NCI-H774 (cell line): Measurements from ENCODE around the gene SLC23A2.
"Not testable (repeated sequence)": the region's sequence is repeated elsewhere in the genome, so short reads cannot be mapped to it uniquely, and the experiment has no call there.

ENCODE experiments used
- DNase-seq: peaks from one replicate; lab custom pipeline; 2025; lab: John Stamatoyannopoulos, UW

The SLC23A2 gene

DNA sequence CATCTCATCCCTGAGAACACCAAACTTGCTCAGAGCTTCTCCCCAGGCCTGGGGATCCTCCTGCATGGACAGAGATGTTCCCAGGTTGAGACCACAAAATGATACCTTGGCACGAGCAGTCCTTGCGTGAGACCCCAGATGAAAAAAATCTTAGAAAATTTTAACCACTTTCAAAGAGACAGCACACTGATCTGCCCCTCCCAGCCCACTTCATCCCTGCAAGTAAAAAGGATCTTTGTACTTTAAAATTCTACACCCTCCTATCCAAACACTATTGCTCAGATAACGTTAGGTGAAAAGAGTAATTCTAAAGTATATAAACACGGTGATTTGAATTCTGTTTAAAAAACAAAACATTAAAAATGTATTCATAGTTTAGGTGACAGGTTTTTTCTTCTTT, 98.5 kb downstream of the SLC23A2 start:
- no peak for DNase-seq

DNA sequence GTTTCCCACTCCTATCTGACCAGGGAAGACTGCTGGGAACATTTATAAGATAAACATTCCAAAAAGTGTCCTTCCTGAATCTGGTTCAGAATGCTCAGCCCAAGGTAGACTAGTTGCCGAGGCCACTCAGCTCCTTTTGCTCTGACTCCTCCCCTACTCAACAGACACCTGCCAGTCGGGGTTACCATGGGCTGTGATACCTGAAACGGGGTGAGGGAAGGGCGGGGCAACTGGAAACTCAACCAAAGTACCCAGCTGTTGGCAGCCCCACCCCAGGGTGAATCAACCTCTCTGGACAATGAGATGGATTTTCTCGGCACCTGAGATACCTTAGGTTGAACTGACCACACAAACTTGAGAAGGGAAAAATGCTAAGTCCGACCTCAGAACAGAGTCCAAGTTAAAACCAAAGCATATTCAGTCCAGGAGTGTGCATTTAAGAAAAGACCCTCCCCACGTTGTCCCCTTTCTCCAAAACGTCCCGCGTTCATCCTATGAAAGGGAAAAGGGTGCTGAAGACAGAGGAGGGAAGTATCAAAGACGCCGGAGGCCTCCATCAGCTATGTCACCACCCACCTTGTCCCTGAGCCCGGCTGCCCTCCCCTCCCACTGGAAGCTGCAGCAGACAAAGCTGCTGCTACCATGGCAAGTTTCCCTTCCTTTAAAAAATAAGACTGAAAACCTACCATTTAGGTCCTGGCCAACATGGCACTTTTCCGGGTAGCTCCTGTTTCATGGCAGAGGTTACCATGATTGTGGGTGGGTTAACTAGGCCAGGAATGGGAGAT, 100.1 kb downstream of the SLC23A2 start:
- no peak for DNase-seq

GRCh38 chr20:4898282-4899244, 102.7 kb downstream of the SLC23A2 start:
- no peak for DNase-seq

DNA sequence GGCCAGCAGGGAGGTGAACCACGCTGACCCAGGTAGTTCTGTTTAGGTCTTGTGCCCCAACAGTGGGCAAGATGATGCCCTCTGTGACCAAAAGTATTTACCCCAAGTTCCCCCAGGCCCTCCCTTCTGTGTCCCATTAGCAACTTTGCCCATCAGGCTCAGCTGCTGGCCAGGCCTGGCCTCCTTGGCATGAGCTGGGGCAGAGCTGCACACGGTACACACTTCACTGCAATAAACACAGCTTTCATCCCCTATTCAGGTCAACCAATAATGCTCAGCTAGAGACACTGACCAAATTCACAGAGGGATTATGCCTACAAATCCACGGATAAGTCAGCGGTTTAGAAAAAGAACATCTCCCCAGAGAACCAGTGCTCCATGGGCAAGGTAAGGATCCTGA, 103.7 kb downstream of the SLC23A2 start:
- DNase-seq = no peak

DNA sequence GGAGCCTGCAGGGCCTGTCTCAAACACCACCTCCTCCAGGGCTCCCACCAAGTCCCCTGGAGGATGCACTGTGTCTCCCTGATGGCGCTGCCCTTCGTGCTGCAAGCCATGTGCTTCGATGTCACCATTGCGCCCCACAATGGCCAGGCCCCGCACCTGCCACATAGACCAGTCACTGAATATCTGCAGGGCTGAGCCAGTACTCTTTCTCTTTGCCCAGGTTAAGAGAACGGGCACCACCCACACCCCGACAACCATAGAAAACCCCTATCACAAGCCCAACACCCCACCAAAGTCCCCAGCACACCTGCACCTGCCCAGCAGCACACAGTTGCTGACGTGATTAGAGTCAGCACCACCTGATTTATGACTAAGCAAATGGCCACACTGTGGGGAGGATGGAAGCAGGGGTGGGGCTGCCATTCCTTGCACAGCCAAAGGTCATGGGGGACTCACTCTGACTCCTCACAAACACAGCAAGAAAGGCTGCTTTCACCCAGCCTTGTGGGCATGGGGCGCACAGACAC, 104.3 kb downstream of the SLC23A2 start:
- no peak for DNase-seq

DNA sequence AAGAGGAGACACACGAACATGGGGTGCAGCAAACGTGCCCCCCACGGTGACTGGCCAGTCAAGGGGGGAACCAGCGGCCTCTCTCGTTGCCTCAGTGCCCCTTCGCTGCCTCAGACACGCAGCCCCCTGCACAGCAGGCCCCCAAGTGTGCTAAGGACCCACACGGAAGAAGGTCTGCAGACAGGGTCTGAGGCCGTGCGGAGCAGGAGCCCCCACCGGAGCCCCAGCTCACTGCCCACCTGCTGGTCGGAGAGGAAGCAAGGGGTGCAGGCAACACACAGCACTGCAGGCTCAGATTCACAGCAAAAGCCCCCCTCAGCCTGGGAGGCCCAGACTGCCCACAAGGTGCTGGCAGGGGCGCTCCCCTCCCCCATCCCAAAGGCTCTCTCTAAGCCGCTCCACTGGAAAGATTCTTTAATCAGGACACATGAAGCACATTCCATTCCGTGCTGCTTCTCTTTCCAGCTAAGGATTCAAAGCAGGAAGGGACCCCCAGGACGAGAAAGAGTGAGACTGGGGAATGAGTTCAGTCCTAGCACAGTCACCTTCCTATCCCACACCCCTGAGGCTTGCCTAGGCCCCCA, 105.1 kb downstream of the SLC23A2 start:
- DNase-seq = no peak

DNA sequence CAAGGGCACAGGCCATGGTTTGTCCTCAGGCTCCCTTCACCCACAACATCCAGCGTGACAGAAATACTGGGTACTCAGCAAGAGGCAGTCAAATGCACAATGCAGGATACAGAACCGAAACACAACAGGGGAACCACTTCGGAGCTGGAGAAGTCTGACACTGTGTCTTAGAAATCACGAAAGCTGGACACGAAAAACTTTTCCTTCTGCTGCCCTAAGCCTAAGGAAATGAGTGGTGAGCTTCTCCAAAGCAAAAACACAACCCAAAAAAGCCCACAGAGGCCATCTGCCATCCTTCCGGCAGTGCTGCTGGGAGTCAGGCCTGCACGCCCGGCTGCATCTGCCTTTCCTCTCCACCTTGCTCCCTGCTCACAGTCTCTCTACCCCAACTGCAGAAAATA, 106.3 kb downstream of the SLC23A2 start:
- no peak for DNase-seq

DNA sequence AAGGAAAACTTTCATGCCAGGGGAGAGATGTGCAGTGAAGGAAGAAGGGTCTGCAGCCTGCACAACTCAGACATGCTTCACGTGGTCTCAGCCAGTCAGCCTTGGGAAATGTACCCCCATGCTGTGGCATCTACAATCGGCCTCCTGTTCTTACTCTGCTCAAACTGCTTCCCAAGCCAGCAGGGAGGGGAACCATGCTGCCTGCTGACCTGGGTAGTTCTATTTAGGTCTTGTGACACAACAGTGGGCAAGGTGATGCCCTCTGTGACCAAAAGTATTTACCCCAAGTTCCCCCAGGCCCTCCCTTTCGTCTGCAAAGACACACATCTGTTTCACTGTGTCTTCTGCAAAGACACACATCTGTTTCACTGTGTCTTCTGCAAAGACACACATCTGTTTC, 106.9 kb downstream of the SLC23A2 start:
- DNase-seq = no peak

DNA sequence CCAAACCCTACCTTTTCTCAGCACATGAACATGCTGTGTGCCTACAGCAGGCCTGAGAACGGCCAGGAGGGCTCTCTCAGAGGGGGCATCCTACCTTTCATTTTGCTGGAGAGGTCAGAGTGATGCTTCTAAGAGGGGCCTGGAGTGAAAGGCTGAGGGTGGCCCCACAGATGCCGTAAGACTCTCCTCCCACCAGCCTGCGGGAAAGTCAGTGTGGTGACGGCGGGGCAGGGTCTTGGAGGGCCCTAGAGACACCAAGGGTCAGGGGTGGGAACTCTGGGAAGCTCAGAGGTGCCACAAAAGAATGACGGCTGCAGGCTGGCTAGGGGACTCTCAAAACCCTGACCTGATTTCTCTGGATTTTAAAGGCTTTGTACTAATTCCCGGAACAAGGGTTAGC, 107.6 kb downstream of the SLC23A2 start:
- no peak for DNase-seq

DNA sequence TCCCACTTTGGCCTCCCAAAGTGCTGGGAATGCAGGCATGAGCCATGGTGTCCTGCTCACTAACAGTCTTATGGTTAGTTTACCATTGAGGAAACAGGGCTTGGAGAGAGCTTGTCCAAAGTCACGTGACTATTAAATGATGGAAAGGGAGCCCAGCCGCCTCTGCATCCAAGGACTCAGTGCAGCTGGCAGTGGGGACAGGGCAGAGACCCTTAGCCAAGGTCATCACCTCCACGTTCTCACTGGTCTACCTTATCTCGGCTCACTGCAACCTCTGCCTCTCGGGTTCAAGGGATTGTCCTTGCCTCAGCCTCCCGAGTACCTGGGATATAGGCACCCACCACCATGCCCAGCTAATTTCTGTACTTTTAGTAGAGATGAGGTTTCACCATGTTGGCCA, 109.3 kb downstream of the SLC23A2 start:
- no peak for DNase-seq

DNA sequence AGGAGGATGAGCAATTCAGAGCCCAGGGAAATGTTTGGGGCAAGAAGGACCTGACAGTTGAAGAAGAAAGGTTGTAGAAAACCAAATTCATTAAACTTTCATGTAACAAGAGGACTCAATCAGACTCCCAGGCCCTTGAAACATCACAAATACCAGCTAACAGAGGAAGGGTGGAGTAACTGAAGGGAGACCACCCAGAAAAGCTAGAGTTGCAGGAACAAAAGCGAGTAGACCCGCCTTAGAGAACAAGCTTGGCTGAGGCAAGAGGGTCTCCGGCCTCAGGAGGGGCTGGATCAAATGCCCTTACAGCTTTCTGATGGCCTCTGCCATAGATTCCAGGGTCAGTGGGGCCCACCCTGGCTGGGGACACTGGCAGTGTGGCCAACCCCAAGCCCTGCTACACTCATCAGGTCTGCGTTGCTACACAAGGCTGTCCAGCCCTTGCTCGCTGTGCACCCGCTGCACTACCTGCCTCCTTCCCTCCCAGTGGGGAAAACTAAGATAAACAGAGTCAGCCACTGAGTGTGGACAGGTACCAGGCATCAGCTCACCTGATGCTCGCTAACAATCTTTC, 110.0 kb downstream of the SLC23A2 start:
- DNase-seq = no peak

DNA sequence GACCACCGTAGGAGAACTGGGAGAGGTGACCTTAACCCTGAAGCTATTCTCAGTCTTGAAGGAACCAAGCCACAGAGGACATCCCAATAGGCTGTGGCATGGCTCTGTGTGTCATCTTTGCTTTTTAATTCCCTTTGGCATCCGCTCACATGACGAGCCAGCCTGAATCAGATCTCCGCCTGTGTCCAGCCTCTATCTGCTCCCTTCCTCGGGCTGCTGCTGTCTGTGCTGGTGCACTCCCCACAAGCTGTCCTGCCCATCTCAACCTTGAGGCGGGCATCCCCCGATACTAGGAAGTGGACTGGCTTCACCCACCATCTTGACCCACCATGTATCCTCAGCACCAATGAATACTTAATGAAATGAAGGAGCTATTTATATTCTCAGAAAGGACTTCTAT, 111.9 kb downstream of the SLC23A2 start:
- DNase-seq = no peak

DNA sequence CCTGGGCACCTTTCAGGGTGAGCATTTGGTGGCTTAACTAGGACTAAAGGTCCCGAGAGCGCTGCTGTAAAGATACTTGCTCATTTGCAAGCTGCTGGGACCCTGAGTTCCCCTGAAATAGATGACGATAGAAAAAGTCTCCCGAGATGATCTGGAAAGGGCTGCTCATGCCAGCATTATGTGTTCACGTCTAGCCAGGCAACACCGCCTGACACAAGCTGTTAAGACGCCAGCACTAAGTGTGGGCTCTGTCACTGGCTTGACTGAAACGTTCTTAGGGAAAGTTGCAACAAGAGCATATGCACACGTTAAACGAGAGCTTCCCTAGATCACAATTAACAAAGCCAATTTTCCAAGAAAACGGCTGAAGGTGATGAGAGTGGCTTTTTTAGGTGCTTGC, 113.7 kb downstream of the SLC23A2 start:
- no peak for DNase-seq

DNA sequence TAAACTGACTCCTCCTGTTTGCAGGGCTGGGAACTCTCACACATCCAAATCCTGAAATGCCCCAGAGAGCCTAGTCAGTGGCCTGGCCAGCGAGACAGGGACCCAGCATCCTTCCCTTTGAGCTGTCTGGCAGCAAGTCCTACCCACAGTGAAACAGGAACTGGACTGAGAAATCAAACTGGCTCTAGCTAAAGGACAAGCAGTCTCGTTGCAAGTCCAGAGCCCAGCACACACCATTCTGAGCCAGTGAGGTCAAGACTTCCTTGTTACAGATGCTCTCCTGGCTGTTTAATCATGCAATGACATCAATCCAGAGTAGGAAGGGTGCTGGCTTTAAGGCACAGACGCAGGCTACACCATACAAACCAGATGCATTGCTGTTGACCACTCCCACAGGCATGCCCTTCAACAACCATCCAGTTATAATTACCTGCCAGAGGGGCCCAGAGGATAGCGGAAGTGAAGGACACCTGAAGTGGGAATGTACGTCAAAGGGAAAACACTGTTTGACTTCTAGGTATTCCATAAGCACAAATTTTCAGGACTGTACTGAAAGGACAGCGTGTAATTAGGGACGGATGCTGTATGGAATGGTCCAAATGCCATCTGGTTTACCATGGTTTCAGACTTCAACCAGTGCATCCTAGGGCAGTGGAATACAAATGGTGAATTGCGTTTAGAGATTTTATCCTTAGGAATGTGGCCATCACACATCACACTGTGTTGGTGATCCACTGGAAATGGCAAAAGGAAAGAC, 114.4 kb downstream of the SLC23A2 start:
- DNase-seq = no peak

DNA sequence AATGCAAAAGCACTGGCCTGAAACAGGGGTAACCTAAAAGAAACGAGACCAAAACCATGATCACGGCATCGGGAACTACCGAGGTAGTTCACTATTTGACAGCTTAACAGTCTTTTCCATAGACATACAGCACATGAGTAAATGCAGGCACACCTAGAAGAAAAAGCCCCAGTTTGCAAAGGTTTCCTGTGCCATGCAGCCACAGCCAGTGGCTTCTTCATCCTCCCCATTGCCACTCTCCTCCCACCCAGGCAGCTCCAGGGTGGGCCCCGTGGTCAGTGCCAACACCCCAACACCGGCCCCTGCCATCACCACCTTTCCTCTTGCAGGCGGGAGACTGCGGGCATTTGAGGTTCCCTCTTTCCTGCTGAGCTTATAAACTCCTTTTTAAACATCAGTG, 115.4 kb downstream of the SLC23A2 start:
- DNase-seq = no peak

DNA sequence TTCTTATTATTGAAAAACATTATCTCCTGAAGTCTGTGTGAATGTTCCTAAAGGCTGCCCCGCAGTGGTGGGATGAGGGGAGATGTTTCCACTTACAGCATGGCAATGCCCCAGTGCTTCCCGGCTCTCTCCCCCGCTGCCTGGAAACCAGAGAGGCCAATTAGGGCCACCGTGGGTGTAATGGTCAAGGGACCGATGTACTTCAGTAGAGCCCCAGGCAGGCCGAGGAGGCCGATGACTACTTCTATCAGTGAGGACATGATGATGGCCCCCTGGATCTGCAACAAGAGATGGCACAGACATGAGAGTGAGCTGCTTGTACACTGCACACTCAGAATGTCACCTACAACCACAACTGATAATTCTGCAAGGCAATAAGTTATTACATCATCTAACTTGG, 117.8 kb downstream of the SLC23A2 start:
- DNase-seq = no peak

GRCh38 chr20:4883051-4883450, 118.3 kb downstream of the SLC23A2 start:
- no peak for DNase-seq

GRCh38 chr20:4881006-4881730, 120.1 kb downstream of the SLC23A2 start:
- DNase-seq = no peak

- no peak for DNase-seq
These were observed 121.3 kb downstream of the SLC23A2 start for GRCh38 chr20:4880051-4880450.

GRCh38 chr20:4878099-4878498, 123.2 kb downstream of the SLC23A2 start:
- DNase-seq = not testable (repeated sequence)

GRCh38 chr20:4876731-4877130, 124.6 kb downstream of the SLC23A2 start:
- DNase-seq = no peak
